Measurements from ENCODE around the gene BBC3.
A peak's percentile ranks its signal among the peaks of the same experiment; 100 is the strongest.

Gene BBC3

GRCh38 chr19:47195434-47195833 is 35.6 kb downstream of the BBC3 start:
- FAIRE-seq (no peak), DNase-seq (ENCODE audit: low spot score) (no peak)

GRCh38 chr19:47190167-47190727 is 40.8 kb downstream of the BBC3 start:
- FAIRE-seq (no peak), DNase-seq (ENCODE audit: low spot score) (peak; percentile 42)

GRCh38 chr19:47188507-47189033 is 42.4 kb downstream of the BBC3 start:
- FAIRE-seq (no peak), DNase-seq (ENCODE audit: low spot score) (no peak)

- DNase-seq (ENCODE audit: low spot score) (no peak), FAIRE-seq (no peak)
Observed at GRCh38 chr19:47187797-47188196, 43.2 kb downstream of the BBC3 start.

- no peak for FAIRE-seq
- no peak for DNase-seq (ENCODE audit: low spot score)
Observed at GRCh38 chr19:47187335-47187655, 43.7 kb downstream of the BBC3 start.

- FAIRE-seq: no peak
- DNase-seq (ENCODE audit: low spot score): no peak
Observed at GRCh38 chr19:47186446-47187334, 44.3 kb downstream of the BBC3 start.

- no peak for FAIRE-seq
Observed at GRCh38 chr19:47183601-47184000, 47.4 kb downstream of the BBC3 start.

GRCh38 chr19:47179653-47180310 is 51.2 kb downstream of the BBC3 start:
- FAIRE-seq: no peak
- DNase-seq (ENCODE audit: low spot score): no peak

More at GRCh38 chr19:47183601-47184000, 47.4 kb downstream of the BBC3 start:
- DNase-seq (ENCODE audit: low spot score): no peak

- no peak for DNase-seq (ENCODE audit: low spot score)
- FAIRE-seq: no peak
Observed at GRCh38 chr19:47176627-47177090, 54.3 kb downstream of the BBC3 start.

- FAIRE-seq (no peak), DNase-seq (ENCODE audit: low spot score) (no peak)
Observed at GRCh38 chr19:47176071-47176626, 54.9 kb downstream of the BBC3 start.

GRCh38 chr19:47172666-47173455 is 58.1 kb downstream of the BBC3 start:
- DNase-seq (ENCODE audit: low spot score) (no peak), FAIRE-seq (no peak)

Measured in urothelium cell line (cell line).